ENCODE data around the gene OTUB2. TPM values are rescaled to one million over a fixed set of nuclear protein-coding genes. Genes with fewer than 3 reads are reported as not detected.

OTUB2 gene
- total RNA-seq, 6 donors from 2014 or later: 0.22 to 1.8 (median 1.1) TPM

- no peaks in the 10 kb centered on the region for H3K9me3 ChIP-seq
- H3K27ac ChIP-seq: no peak overlapping the region
- DNase-seq: no peak
- TF ChIP-seq POLR2A (IDR thresholded peaks at IDR 0.05): no peak
- 95 to 98% methylated on average over 4 of the region's 4 CpGs for WGBS, 2 donors
- no peaks in the 10 kb centered on the region for H3K4me1 ChIP-seq
- no peaks in the 10 kb centered on the region for H3K36me3 ChIP-seq
- H3K4me3 ChIP-seq: no peak overlapping the region
- ATAC-seq (ENCODE audit: low FRiP score in 2 of 2): no peak
- H3K27me3 ChIP-seq: no peaks in the 10 kb centered on the region
These were observed 63.3 kb downstream of the OTUB2 start for GRCh38 chr14:94089479-94089878.

- ATAC-seq (ENCODE audit: low FRiP score in 2 of 2) (no peak), DNase-seq (no peak)
- WGBS, 2 donors: 88 to 100% methylated on average over 2 of the region's 2 CpGs
- Histone ChIP-seq H3K27ac (no peak overlapping the region), H3K36me3 (peaks cover 0 to 10% (median 0%) of the 10 kb centered on the region in 4 donors), H3K4me1 (no peaks in the 10 kb centered on the region), H3K4me3 (no peak overlapping the region), H3K27me3 (no peaks in the 10 kb centered on the region), H3K9me3 (no peaks in the 10 kb centered on the region)
- no peak for TF ChIP-seq POLR2AphosphoS5 (IDR thresholded peaks at IDR 0.05)
- no peak for TF ChIP-seq EP300 (IDR thresholded peaks at IDR 0.05)
- TF ChIP-seq POLR2A (IDR thresholded peaks at IDR 0.05): no peak
- TF ChIP-seq CTCF (IDR thresholded peaks at IDR 0.05): no peak
These were observed 67.3 kb downstream of the OTUB2 start for GRCh38 chr14:94093418-94093817.

- ATAC-seq (ENCODE audit: low FRiP score in 2 of 2) (no peak), DNase-seq (no peak)
- TF ChIP-seq EP300 (IDR thresholded peaks at IDR 0.05) (no peak), POLR2AphosphoS5 (IDR thresholded peaks at IDR 0.05) (no peak), POLR2A (IDR thresholded peaks at IDR 0.05) (no peak), CTCF (IDR thresholded peaks at IDR 0.05) (no peak)
- whole genome bisulfite sequencing, 2 donors: 89 to 91% methylated on average over 4 of the region's 4 CpGs
- Histone ChIP-seq H3K4me3 (no peak overlapping the region), H3K27ac (no peak overlapping the region), H3K27me3 (no peaks in the 10 kb centered on the region), H3K9me3 (no peaks in the 10 kb centered on the region), H3K4me1 (no peaks in the 10 kb centered on the region), H3K36me3 (peaks cover 0 to 10% (median 0%) of the 10 kb centered on the region in 4 donors)
These were observed 71.0 kb downstream of the OTUB2 start for GRCh38 chr14:94097091-94097490.

Other genes with a start within 250 kb of the OTUB2 start
- gene PRIMA1, start 237.9 kb upstream of the OTUB2 start, total RNA-seq: 1 to 10 TPM in 2 of 6 donors, under 1 TPM in 4; under 0.01 to 1.8 (median 0.62) TPM
- gene FAM181A, start 99.0 kb upstream of the OTUB2 start, total RNA-seq: 10 to 100 TPM in 1 of 6 donors, 1 to 10 TPM in 3, not detected in 2; 1.6 to 13.4 (median 1.9) TPM
- gene ASB2, start 49.8 kb upstream of the OTUB2 start, total RNA-seq: 1 to 10 TPM in 3 of 6 donors, under 1 TPM in 2, not detected in 1; 0.76 to 2.2 (median 1.9) TPM
- gene CCDC197, start 29.0 kb upstream of the OTUB2 start, total RNA-seq: not detected
- 100 to 1,000 TPM; 124 to 189 (median 154) TPM for gene DDX24, start 54.9 kb downstream of the OTUB2 start, total RNA-seq
- 10 to 100 TPM in 4 of 6 donors, 1 to 10 TPM in 2; 8.0 to 19.8 (median 15.2) TPM for gene IFI27L1, start 55.0 kb downstream of the OTUB2 start, total RNA-seq
- 100 to 1,000 TPM; 210 to 729 (median 328) TPM for gene IFI27, start 84.4 kb downstream of the OTUB2 start, total RNA-seq
- 100 to 1,000 TPM in 2 of 6 donors, 10 to 100 TPM in 4; 45.2 to 118 (median 70.8) TPM for gene IFI27L2, start 103.3 kb downstream of the OTUB2 start, total RNA-seq
- gene PPP4R4, start 148.0 kb downstream of the OTUB2 start, total RNA-seq: 10 to 100 TPM in 2 of 6 donors, 1 to 10 TPM in 4; 3.0 to 18.4 (median 6.3) TPM